CD14-positive monocyte (primary cell): ENCODE measurements around the gene UNC13C. TPM values are rescaled to one million over a fixed set of nuclear protein-coding genes. Genes with fewer than 3 reads are reported as not detected.

Source experiments
- DNase-seq, 3 donors: peaks; one replicate each; pipeline ENCODE4 v3.0.0-alpha.2; 2011 to 2022
- H2AFZ ChIP-seq: 2 replicates; pipeline ENCODE4 v1.6.0; 2012; ENCODE audit warnings: mild to moderate bottlenecking, low read depth, low read length, inconsistent platforms; ENCODE audit not compliant: insufficient read depth, poor library complexity, severe bottlenecking
- H3K27ac ChIP-seq, 2 donors: 1 replicate in 1 of 2; 2 replicates in 1 of 2; pipeline ENCODE4 v1.5.1; 2012 to 2013; ENCODE audit warnings: low read length in 2 of 2, control low read depth in 1 of 2, inconsistent platforms in 1 of 2, low read depth in 1 of 2, mild to moderate bottlenecking in 1 of 2
- H3K27me3 ChIP-seq, 2 donors: one replicate each; pipeline versions ENCODE4 v1.6.0 to v1.6.1; 2011 to 2013; ENCODE audit warnings: low read length in 2 of 2; ENCODE audit not compliant: control insufficient read depth in 2 of 2, insufficient read depth in 2 of 2
- H3K36me3 ChIP-seq, 2 donors: replicated peaks in 1 of 2; 1 replicate in 1 of 2; 2 replicates in 1 of 2; pipeline versions ENCODE4 v1.5.1 to v1.6.1; 2012 to 2013; ENCODE audit warnings: low read length in 2 of 2, control low read depth in 1 of 2, inconsistent platforms in 1 of 2, mild to moderate bottlenecking in 1 of 2; ENCODE audit not compliant: insufficient read depth in 2 of 2, control insufficient read depth in 1 of 2
- H3K4me1 ChIP-seq, 2 donors: 1 replicate in 1 of 2; 2 replicates in 1 of 2; pipeline versions ENCODE4 v1.5.1 to v1.6.1; 2012 to 2013; ENCODE audit warnings: low read length in 2 of 2, control low read depth in 1 of 2, inconsistent platforms in 1 of 2, mild to moderate bottlenecking in 1 of 2, moderate library complexity in 1 of 2; ENCODE audit not compliant: insufficient read depth in 2 of 2, control insufficient read depth in 1 of 2
- H3K4me2 ChIP-seq: replicated peaks from 2 replicates; pipeline ENCODE3; 2012; ENCODE audit warnings: low read length, moderate library complexity, mild to moderate bottlenecking; ENCODE audit not compliant: poor library complexity, severe bottlenecking; ENCODE audit errors: extremely low read depth
- H3K4me3 ChIP-seq, 3 experiments: fragments of 200-600 bp in 1 of 3; sonication (generic) in 1 of 3; replicated peaks in 1 of 3; 1 replicate in 2 of 3; 2 replicates in 1 of 3; pipeline ENCODE4 v1.5.1; 2011 to 2013; ENCODE audit warnings: low read length in 3 of 3, mild to moderate bottlenecking in 3 of 3, control low read depth in 2 of 3, low read depth in 2 of 3, inconsistent platforms in 1 of 3, moderate library complexity in 1 of 3
- H3K79me2 ChIP-seq: 2 replicates; pipeline ENCODE4 v1.6.0; 2012; ENCODE audit warnings: mild to moderate bottlenecking, control low read depth, inconsistent platforms, low read length, moderate library complexity; ENCODE audit not compliant: insufficient read depth
- H3K9ac ChIP-seq: 2 replicates; pipeline ENCODE4 v1.6.0; 2017; ENCODE audit warnings: low read length, mild to moderate bottlenecking; ENCODE audit not compliant: insufficient read depth, poor library complexity, severe bottlenecking
- H3K9me3 ChIP-seq, 2 donors: replicated peaks in 1 of 2; 1 replicate in 1 of 2; 2 replicates in 1 of 2; pipeline versions ENCODE4 v1.5.1 to v1.6.1; 2012 to 2013; ENCODE audit warnings: low read length in 2 of 2, control low read depth in 1 of 2; ENCODE audit not compliant: control insufficient read depth in 1 of 2, insufficient read depth in 1 of 2
- H4K20me1 ChIP-seq: 2 replicates; pipeline ENCODE4 v1.6.0; 2012; ENCODE audit warnings: mild to moderate bottlenecking, low read length, control low read depth, moderate library complexity; ENCODE audit not compliant: insufficient read depth
- H3K27ac Mint-ChIP-seq, 7 donors: one replicate each; pipeline ENCODE4 v1.8.0; 2020; ENCODE audit warnings: mild to moderate bottlenecking in 7 of 7, mixed read lengths in 7 of 7, moderate library complexity in 6 of 7, inconsistent platforms in 2 of 7
- H3K27me3 Mint-ChIP-seq, 3 donors: one replicate each; pipeline ENCODE4 v1.8.0; 2021 to 2022; ENCODE audit warnings: low read depth in 3 of 3, mild to moderate bottlenecking in 3 of 3, mixed read lengths in 3 of 3, moderate library complexity in 3 of 3, inconsistent platforms in 1 of 3
- H3K36me3 Mint-ChIP-seq, 2 donors: one replicate each; pipeline ENCODE4 v1.8.0; 2020; ENCODE audit warnings: mixed read lengths in 2 of 2, inconsistent platforms in 1 of 2, mild to moderate bottlenecking in 1 of 2
- H3K4me1 Mint-ChIP-seq: one replicate; pipeline ENCODE4 v1.8.0; 2020; ENCODE audit warnings: mild to moderate bottlenecking, mixed read lengths
- H3K4me3 Mint-ChIP-seq, 2 donors: one replicate each; pipeline ENCODE4 v1.8.0; 2020; ENCODE audit warnings: mild to moderate bottlenecking in 2 of 2, mixed read lengths in 2 of 2, moderate library complexity in 1 of 2
- H3K9me3 Mint-ChIP-seq, 7 donors: one replicate each; pipeline ENCODE4 v1.8.0; 2020 to 2022; ENCODE audit warnings: mixed read lengths in 7 of 7, mild to moderate bottlenecking in 6 of 7, moderate library complexity in 6 of 7, inconsistent platforms in 2 of 7
- WGBS: methylation state at CpG from one replicate; pipeline ENCODE4 v1.1.5; 2013; ENCODE audit warnings: missing lambda C conversion rate; ENCODE audit not compliant: insufficient coverage; 5-methylcytosine and 5-hydroxymethylcytosine counted together
- intact Hi-C, 2 donors: fragments of 100-400 bp; cut with micrococcal nuclease; formaldehyde crosslinking; loops; one replicate each; pipeline versions ENCODE4 v1.15.0 to v1.15.1; 2023
- polyA plus RNA-seq, 3 donors: library from polyadenylated mRNA; depleted of rRNA in 1 of 3; unstranded in 2 of 3; stranded (reverse) in 1 of 3; fragments of 300-500 nt in 2 of 3; fragments of >200 nt in 1 of 3; fragmentation: Illumina TruSeq in 2 of 3; gene quantifications; 1 replicate in 2 of 3; 2 replicates in 1 of 3; pipeline ENCODE4 v1.2.3, GENCODE V29; 2012 to 2021
- TF ChIP-seq, protein P1 (sequence below): fragments of 200-600 bp; IDR thresholded peaks from one replicate; pipeline ENCODE4 v1.8.0; 2022; ENCODE audit warnings: antibody characterized with exemption, mild to moderate bottlenecking

UNC13C gene
- polyA plus RNA-seq, 3 donors = not detected

DNA sequence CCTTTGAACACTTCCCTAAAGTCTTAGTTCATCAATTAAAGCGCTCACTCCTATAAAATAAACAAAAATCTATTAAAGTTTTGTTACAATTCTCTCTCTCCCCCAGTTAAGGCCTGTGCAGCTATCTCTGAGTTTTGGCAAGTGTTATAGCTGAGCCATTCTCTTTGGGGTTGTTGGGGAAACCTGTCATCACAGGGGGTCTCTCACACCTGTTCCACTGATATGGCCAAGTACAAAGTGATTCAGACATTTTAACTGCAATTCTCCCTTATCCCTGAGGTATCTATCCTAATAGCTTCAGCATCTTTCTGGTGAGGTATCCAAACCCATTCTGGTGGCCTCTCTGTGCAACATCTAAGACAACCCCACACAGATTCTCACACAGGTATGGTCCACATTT is 116.4 kb downstream of the UNC13C start:
- H3K9me3 Mint-ChIP-seq = peaks cover 0 to 4% (median 0%) of the 10 kb centered on the region in 7 donors
- H3K79me2 ChIP-seq = no peaks in the 10 kb centered on the region
- H3K9ac ChIP-seq = no peak overlapping the region
- H3K4me1 ChIP-seq = no peaks in the 10 kb centered on the region
- peaks cover 0 to 2% (median 0%) of the 10 kb centered on the region in 3 donors for H3K27me3 Mint-ChIP-seq
- no peaks in the 10 kb centered on the region for H3K27me3 ChIP-seq
- no peaks in the 10 kb centered on the region for H3K4me1 Mint-ChIP-seq
- no peak overlapping the region for H3K27ac ChIP-seq
- H3K9me3 ChIP-seq = no peaks in the 10 kb centered on the region
- no peak overlapping the region for H3K4me3 Mint-ChIP-seq
- intact Hi-C loops = no loop called here
- WGBS = no CpG with 5 or more reads among the region's 1 CpG
- no peak overlapping the region for H3K4me3 ChIP-seq
- H3K4me2 ChIP-seq = no peak overlapping the region
- no peaks in the 10 kb centered on the region for H3K36me3 Mint-ChIP-seq
- no peak overlapping the region for H2AFZ ChIP-seq
- no peak overlapping the region for H3K27ac Mint-ChIP-seq
- H3K36me3 ChIP-seq = no peaks in the 10 kb centered on the region
- TF ChIP-seq, protein P1, sequence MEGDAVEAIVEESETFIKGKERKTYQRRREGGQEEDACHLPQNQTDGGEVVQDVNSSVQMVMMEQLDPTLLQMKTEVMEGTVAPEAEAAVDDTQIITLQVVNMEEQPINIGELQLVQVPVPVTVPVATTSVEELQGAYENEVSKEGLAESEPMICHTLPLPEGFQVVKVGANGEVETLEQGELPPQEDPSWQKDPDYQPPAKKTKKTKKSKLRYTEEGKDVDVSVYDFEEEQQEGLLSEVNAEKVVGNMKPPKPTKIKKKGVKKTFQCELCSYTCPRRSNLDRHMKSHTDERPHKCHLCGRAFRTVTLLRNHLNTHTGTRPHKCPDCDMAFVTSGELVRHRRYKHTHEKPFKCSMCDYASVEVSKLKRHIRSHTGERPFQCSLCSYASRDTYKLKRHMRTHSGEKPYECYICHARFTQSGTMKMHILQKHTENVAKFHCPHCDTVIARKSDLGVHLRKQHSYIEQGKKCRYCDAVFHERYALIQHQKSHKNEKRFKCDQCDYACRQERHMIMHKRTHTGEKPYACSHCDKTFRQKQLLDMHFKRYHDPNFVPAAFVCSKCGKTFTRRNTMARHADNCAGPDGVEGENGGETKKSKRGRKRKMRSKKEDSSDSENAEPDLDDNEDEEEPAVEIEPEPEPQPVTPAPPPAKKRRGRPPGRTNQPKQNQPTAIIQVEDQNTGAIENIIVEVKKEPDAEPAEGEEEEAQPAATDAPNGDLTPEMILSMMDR = no peak
- DNase-seq = no peak
- no peaks in the 10 kb centered on the region for H4K20me1 ChIP-seq

DNA sequence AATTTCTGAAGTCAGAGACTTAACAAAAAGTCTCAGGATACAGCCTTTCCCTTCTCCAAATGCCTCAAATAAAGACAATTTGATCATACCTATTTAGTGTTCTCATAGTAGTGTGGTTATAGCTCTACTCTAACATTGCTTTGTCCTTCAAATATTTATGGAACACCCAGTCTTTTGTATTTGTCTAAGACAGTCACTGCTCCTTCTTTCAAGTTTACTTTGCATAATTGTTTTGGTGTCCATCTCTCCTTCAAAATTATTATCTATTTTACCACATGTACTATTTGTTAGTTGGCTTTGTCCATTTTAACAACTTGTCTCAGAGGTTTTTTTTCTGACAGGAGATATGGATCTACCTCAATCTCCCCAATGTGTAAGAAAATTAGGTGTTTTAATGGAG is 118.8 kb downstream of the UNC13C start:
- Histone ChIP-seq H3K27ac (no peak overlapping the region), H2AFZ (no peak overlapping the region), H3K4me1 (no peaks in the 10 kb centered on the region), H3K9ac (no peak overlapping the region), H3K79me2 (no peaks in the 10 kb centered on the region), H4K20me1 (no peaks in the 10 kb centered on the region), H3K4me3 (no peak overlapping the region), H3K36me3 (no peaks in the 10 kb centered on the region), H3K4me2 (no peak overlapping the region), H3K27me3 (no peaks in the 10 kb centered on the region), H3K9me3 (no peaks in the 10 kb centered on the region)
- TF ChIP-seq, protein P1 = no peak
- no peak overlapping the region for H3K27ac Mint-ChIP-seq
- peaks cover 0 to 2% (median 2%) of the 10 kb centered on the region in 3 donors for H3K27me3 Mint-ChIP-seq
- no peak overlapping the region for H3K4me3 Mint-ChIP-seq
- no peaks in the 10 kb centered on the region for H3K36me3 Mint-ChIP-seq
- intact Hi-C loops = no loop called here
- DNase-seq = no peak
- peaks cover 0 to 5% (median 0%) of the 10 kb centered on the region in 7 donors for H3K9me3 Mint-ChIP-seq
- no peaks in the 10 kb centered on the region for H3K4me1 Mint-ChIP-seq
